C4-2B (cell line): Measurements from ENCODE around the gene PRKCE.

Experiments used
- ZFX ChIP-seq: fragments of 450-650 bp; IDR thresholded peaks from 2 replicates; pipeline ENCODE4 v1.6.1; 2017
- TF ChIP-seq, protein P1 (sequence below): fragments of 450-650 bp; conservative IDR thresholded peaks from 2 replicates; pipeline ENCODE4 v1.5.1; 2017; ENCODE audit warnings: mild to moderate bottlenecking

DNA sequence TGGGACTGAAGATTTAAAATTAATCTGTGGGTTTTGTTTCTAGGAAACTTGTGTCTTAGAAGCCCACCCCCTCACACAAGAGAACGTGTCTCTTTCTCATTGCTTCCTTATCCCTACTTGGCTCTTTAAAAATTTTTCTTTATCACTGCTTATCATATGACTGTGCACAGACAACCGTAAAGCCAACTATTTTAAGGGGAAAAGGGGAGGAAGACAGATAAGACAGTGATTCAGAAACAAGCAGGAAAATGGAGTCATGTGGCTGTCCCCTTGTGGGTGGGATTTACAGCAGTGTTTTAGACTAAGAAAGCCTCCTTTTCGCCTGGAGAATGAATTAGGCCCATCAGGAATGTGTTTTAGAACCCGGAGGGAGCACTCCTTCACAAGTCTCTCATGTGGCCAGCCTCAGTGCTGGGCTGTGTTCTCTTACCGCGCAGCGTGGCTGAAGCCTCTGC, 17.6 kb downstream of the PRKCE start:
- TF ChIP-seq, protein P1, sequence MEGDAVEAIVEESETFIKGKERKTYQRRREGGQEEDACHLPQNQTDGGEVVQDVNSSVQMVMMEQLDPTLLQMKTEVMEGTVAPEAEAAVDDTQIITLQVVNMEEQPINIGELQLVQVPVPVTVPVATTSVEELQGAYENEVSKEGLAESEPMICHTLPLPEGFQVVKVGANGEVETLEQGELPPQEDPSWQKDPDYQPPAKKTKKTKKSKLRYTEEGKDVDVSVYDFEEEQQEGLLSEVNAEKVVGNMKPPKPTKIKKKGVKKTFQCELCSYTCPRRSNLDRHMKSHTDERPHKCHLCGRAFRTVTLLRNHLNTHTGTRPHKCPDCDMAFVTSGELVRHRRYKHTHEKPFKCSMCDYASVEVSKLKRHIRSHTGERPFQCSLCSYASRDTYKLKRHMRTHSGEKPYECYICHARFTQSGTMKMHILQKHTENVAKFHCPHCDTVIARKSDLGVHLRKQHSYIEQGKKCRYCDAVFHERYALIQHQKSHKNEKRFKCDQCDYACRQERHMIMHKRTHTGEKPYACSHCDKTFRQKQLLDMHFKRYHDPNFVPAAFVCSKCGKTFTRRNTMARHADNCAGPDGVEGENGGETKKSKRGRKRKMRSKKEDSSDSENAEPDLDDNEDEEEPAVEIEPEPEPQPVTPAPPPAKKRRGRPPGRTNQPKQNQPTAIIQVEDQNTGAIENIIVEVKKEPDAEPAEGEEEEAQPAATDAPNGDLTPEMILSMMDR, result no peak
- no peak for TF ChIP-seq ZFX
